GM12872 (cell line): ENCODE results near the gene PIEZO2.

Experiments used
- CTCF ChIP-seq: IDR thresholded peaks from 3 replicates; pipeline ENCODE4 v1.5.1; 2011; ENCODE audit warnings: low read depth, mild to moderate bottlenecking, low read length, moderate library complexity; ENCODE audit not compliant: insufficient read depth

Gene PIEZO2

GRCh38 chr18:11004294-11004693 lies 145.1 kb downstream of the PIEZO2 start:
- no peak for TF ChIP-seq CTCF

- no peak for TF ChIP-seq CTCF
Measured at GRCh38 chr18:11002796-11003195, 146.6 kb downstream of the PIEZO2 start.

DNA sequence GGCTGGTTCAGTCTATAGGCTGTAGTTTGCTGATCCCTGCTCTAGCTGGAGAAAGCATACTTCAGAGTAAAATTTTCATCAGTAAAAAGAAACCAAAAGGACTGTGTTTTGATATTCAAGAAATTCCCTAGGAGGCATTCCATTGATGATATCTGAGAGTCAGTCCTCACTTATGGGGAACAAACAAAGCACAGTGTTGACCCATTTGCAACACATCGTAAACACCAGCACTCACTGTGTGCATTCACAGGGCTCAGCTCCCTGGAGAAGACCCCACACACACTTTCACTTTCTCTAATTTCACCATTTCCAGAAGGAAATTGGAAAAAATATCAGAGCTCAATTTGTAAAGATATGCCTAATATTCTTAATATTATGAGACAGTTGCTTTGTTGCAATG lies 147.1 kb downstream of the PIEZO2 start:
- TF ChIP-seq CTCF, result no peak

- TF ChIP-seq CTCF, result no peak
Measured at GRCh38 chr18:11000071-11000470, 149.3 kb downstream of the PIEZO2 start.

GRCh38 chr18:10997885-10998284 lies 151.5 kb downstream of the PIEZO2 start:
- no peak for TF ChIP-seq CTCF

DNA sequence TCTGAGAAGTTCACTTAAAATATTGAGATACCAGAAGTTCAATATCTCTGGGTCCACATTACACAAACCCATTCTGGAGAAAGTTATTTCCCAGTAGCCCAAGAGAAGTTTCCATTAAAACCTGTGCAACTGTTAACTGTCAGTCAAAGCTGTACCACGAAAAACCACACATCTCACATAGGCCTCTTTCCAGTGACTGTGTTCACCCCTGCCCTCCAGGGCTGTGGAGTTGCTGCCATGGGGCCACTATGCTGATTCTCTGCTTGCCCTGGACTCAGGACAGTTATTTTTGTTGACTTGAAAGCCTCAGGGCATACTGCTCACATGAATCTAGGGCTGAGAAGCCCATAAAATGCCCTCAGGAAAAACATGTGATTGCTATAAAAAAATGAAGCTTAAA lies 153.8 kb downstream of the PIEZO2 start:
- TF ChIP-seq CTCF, result no peak

DNA sequence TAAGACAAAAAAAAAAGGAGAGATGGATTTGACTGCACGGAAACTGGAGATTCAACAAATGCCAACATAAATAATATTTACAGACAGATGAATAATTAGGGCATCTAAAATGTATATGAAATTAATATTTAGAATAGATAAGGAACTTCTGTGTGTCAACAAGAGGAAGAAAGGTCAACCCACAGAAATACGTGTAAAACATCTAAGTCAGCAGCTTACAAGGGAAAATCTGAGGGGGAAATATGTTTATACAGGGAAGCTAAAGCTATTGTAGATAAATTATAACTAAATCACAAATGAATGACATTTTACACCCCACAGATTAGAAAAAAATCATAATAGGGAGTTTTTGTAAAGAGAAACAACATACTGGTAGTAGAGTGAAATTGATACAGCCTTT lies 159.9 kb downstream of the PIEZO2 start:
- no peak for TF ChIP-seq CTCF

DNA sequence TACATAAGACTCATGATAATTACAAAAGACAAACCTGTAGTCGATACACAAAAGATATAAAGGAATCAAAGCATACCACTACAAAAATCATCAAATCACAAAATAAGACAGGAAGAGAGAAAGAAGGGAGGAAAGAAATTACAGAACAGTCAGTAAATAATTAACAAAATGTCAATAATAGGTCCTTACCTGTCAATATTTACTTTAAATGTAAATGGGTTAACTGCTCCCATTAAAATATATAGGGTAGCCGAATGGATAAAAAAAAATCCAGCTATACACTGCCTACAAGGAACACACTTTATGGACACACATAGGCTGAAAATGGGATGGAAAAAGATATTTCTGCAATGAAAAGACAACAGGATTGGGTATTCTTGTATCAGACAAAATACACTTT lies 163.7 kb downstream of the PIEZO2 start:
- no peak for TF ChIP-seq CTCF
